Ecto neural progenitor cell (in vitro differentiated cells): ENCODE results near the gene SKI.

Source experiments
- DNase-seq: peaks from one replicate; pipeline ENCODE4 v3.0.0-alpha.2; 2018; ENCODE audit warnings: low spot score

Gene SKI

DNA sequence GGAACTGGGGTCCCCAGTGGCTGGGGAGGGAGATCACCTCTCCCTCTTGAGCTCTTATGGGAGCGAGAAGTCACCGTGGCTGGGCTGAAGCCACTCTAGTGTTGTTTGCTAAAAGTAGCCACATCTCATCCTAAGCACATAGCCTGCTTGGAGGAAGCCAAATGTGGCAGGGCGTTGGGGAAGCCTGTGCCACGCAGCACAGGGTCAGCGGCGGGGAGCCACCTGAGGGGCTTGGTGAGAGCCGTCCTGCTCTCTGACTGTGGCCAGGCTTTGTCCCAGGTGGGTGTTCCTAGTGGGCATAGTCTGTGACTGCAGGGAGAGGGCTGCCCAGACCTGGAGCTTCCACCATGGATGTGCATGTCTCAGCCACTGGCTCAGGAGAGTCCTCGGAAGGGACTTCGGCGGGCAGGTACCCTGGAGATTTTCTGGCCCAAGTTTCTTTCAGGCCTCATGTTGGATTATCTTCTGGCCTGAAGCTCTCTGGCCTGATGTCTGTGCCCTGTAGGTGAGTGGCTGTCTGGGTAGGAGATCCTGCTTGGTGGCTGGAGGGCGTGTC lies 124.3 kb downstream of the SKI start:
- no peak for DNase-seq

DNA sequence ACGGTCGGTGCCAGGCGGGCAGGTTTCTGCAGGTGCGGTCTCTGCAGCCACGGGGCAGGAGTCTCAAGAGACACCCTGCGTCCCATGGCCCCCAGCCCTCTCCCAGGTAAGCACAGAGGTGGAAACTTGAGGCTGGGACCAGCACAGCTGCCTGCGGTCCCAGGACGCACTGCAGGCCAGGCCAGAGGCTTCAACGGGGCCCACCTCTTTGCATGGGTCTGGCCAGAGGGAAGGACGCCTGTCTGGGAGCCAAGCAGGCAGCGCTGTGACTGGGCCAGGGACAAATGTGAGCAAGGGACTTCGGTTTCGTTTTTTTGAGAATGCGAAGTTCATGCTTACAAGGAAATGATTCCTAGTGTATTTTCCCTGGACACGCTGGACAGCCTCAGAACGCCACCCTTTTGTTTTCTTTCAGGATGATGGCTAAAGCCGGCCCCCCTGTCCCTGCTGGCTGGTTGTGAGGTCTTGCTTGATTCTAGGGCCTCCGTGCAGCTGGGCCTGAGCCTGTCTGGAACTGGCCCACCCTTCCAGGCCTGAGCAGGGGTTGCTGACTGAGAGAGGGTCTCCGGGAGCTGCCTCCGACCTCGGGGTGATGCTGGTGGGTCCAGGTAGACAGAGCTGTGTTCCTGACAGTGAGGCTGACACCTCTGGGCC lies 124.9 kb downstream of the SKI start:
- no peak for DNase-seq

DNA sequence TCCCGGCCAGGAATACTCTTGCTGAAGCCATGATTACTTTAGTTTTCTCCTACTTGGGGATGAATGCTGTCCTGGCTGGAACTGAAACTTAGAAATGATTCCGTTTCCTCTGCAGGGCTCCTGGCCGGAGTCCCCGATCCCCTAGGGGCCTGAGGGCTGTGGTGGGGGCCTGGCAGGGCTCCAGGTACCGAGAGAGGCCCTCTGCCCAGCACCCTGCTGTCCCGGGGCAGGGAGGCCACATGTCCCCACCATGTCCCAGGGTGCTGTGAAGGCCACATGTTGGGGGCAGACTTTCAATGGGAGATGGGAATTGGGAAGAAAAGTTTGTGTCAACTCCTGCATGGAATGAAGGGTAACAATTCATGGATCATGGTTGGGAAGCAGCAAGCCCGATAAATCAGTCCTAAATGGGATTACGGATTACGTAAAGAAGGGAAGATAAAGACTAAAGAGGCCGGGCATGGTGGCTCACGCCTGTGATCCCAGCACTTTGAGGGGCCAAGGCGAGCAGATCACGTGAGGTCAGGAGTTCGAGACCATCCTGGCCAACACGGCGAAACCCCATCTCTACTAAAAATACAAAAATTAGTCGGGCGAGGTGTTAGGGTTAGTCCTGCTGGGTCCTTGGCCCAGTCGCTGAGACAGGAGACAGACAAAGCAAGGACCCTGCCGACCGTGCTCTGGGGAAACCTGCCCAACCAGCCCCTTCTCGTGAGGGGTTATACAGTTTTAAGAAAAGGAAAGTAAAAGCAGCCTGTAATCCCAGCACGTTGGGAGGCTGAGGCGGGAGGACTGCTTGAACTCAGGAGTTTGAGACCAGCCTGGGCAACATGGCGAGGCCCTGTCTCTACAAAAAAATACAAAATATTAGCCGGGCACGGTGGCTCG lies 125.7 kb downstream of the SKI start:
- DNase-seq = no peak

DNA sequence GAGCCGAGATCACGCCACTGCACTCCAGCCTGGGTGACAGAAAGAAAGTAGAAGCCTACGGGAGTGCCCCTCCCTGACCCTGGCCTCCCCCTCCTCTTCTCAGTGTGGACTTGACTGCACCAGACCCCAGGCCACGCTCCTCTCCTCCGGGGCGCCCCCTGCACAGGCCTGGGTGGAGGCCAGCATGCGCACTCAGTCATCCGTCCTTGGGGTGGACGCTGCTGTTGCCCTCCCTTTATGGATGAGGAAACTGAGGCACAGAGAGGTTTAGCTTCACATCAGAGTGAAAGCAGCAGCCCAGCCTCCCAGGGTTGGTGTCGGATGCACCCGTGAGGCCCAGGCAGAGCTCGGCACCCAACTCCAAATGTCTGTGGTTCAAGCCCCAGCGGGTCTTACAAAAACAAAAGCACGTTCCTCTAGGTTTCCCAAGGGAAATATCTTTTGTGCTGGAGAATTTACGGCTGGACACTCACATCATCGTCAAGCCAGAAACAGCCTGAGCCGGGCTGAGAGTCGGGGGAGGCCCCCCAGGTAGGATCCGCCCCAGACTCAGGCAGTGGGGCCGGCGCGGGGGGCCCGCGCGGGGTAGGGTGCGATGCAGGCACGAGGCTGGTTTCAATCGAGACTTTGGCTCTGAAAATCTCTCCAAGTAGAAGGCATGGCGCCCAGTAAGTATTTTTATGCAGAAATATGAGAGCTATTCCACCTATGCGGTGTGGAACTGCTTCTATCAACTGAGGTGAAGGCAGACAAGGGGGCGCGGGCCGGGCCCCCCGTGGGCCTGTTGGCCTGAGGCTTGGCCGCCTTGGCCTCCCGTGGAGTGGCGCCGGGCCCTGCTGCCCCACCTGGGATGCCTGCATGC lies 126.6 kb downstream of the SKI start:
- no peak for DNase-seq

DNA sequence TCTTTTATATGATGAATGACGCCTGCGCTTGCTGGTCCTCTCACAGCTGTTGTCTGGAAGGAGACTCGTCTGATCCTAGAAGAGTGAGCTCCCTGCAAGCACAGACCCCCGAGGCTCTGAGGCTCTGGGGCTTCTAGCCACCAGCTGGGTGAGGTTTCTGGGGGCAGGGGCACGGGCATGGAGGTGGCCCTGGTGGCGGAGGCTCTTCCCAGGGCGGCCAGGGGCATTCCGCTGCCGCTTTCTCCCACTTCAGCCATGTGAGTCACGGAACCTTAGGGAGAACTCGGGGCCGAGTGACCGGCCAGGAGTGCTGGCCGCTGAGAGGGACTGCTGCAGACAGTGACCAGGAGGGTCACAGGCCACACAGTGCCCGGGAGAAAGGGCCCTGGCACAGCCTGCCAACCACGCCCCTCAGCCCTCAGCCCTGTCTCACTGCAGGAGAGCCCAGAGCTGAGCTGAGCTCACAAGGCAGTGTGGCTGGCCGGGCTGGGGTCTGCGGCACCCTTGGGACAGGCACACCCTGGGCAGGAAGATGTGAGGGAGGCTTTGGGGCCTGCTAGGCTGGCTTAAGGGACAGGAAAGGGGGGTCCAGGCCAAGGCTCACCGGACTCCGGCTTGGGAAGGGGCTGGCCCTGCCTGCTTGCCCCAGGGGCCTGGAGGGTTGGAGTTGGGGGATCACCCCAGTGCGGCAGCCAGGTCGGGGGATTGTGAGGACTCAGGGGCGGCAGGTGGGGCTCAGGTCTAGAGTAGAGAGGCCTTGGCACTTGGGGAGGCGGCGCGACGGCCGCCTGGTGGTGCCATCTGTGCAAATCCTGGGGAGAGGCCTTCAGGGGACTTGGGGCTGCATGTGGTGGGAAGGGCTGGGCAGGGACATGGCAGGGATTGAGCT lies 127.5 kb downstream of the SKI start:
- DNase-seq = no peak

DNA sequence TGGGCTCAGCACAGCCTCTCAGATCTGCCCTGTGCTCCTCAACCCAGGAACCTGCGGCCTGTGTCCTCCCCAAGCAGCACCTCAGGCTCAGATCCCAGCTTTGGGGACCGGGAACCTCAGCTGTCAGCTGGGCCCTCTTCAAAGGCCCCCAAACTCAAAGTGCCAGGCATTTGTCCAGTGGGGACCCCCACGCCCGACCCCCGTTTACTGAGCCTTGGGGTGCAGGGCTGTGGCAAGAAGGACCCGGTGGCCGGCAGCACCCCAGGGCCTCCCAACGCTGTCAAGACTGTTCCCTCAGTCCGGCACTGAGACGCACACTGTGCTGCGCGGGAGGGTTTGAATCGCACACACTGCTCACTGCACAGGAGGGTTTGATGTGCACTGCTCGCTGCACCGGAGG lies 128.3 kb downstream of the SKI start:
- DNase-seq = no peak

DNA sequence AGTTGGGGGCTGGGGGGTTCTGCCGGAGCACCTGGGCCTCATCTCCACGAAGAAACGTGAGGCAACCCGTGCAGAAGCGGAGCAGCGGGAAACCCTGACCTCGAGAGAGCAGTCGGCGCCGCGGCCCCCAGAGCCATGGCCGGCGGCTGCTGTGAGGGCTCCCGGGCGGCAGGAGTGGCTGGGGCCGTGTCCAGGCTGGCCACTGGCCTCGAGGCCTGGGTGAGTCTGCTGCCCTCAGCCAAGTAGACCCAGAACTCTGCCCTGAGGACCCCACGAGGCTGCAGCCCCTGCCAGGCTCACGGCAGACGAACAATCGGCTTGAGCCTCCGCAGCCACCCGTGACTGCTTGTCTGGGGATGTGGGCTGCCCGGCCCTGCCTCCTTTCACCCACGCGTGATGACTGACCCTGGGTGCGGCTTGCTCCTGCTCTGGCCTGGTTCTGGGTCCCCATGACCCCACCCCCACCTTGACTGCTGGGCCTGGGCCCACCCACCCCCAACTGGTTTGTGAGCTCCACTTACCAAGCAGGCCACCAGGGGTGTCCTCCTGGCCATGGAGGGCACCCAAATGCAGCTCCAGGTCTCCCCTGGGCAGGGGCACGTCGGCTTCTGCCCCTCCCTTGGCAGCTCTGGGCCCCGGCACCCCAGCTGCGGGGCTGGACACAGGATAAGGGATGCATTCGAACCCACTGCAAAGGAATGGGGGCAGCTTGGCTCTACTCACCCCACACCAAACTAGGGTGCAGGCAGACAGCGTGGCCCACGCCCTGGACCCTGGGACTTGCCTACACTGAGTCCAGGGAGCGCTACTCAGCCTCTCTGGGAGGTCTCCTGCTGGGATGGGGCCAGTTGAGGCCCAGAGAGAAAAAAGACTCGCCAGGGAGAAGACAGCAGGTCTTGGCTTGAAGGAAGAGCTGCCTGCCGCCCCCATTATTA lies 129.1 kb downstream of the SKI start:
- DNase-seq = no peak

DNA sequence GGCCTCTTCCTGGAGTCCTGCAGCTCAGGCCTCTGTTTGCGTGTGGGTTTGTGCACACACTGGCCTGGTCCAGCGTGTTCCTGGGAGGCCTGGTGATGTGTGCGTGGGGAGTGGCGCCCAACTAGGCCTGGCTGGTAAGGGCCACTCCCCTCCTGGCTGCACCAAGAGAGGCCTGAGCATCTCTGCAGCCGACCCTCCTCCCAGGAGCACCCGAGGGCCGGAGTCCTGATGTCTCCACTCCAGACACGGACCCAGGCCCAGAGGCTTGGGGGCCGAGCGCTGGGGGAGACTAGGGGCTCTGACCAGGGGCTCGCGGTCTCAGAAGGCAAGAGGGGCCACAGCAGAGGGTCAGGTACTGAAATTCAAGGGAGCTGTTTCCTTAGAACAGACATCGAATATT lies 130.0 kb downstream of the SKI start:
- no peak for DNase-seq

DNA sequence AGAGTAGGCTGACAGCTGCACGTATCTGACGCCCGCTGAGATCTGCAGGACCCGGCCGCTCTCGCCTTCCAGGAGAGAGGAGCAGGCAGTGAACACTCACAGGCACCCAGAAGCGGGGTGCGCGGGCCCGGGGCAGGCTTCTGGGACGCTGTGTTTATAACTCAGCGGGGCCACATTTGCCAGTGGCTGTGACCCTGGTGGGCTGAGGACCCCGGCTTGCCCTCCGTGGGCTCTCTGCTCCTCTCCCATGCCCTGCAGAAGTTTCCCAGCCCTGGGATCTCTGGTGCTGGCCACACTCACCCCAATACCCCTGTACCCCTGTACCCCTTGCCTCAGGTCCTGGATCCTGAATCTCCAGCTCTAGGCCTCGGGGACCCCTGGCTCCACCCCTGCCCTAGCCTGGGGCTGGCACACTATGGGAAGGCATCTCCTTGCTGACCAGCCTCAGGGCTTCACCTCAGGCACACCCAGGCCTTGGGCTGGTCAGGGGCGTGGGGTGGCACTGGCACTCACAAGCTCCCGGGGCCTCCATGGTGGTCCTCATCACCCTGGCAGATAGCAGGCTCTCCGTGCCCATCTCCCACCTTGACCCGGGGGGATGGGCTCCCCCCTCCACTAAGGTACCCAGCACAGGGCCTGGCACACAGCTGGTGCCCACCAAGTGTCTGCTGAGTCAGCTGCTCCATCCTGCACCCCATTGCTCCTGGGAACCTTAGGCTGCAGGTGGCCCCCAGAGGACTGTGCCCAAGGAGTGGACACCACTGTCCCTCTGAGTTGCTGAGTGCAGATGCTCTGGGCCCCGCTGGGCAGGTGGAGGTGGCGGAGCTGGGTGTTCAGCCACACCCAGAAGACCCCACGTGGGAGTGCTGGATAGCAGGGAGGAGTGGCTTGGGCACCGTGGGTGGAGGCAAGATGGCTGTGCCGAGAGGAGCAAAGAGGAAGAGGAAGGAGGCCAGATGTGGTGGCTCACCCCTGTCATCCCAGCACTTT lies 130.8 kb downstream of the SKI start:
- no peak for DNase-seq
